K562 (cell line): ENCODE results near the gene DCP1B. TPM values are rescaled to one million over a fixed set of nuclear protein-coding genes. Genes with fewer than 3 reads are reported as not detected.

ENCODE experiments used
- ATAC-seq: fragments of 200-7000 bp; cut with Tn5 transposase; 3 replicates; pipeline ENCODE4 v1.9.1; 2020; ENCODE audit warnings: moderate library complexity
- BruUV-seq: library from RNA; stranded (reverse); fragments of 400-500 nt; replicated peaks from 2 replicates; lab custom pipeline; 2021; lab: Mats Ljungman, UMichigan
- CTCF ChIA-PET: fragments of 300-600 bp; formaldehyde crosslinking; extraction: SDS; loops from one replicate; lab custom pipeline; 2021; ENCODE audit warnings: low intra/inter-chr PET ratio; lab: Yijun Ruan, JAX
- POLR2A ChIA-PET: fragments of 300-600, 350-650 bp; sonication (Branson Sonifier 250); formaldehyde crosslinking; extraction: SDS; loops from one replicate; lab custom pipeline; 2021; ENCODE audit warnings: antibody characterized with exemption, inconsistent platforms; lab: Yijun Ruan, JAX
- DNase-seq, 4 experiments: peaks; one replicate each; pipeline versions ENCODE4 v3.0.0 to v3.0.0-alpha.2; 2011 to 2018; ENCODE audit warnings: low spot score in 3 of 4, mixed read lengths in 3 of 4; ENCODE audit errors: extremely low read depth in 1 of 4
- FAIRE-seq: peaks from 2 replicates; lab custom pipeline; 2011; peaks lifted over from hg19 to GRCh38; lab: Jason Lieb, UNC
- H2AFZ ChIP-seq: 2 replicates; pipeline ENCODE4 v1.6.0; 2011; ENCODE audit warnings: low read depth, low read length, control low read depth, inconsistent platforms
- H3K27ac ChIP-seq: fragments of 200-600 bp; 3 replicates; pipeline ENCODE4 v1.8.0; 2011; ENCODE audit warnings: low read depth, mild to moderate bottlenecking, control low read depth, inconsistent platforms, low read length, moderate library complexity, mixed read lengths; ENCODE audit errors: extremely low read depth
- H3K27me3 ChIP-seq, 2 experiments: fragments of 300-600 bp in 1 of 2; 2 replicates in 1 of 2; 3 replicates in 1 of 2; pipeline versions ENCODE4 v1.6.0 to v1.8.0; 2011; ENCODE audit warnings: inconsistent platforms in 2 of 2, low read length in 2 of 2, mild to moderate bottlenecking in 1 of 2, mixed read lengths in 1 of 2, moderate library complexity in 1 of 2; ENCODE audit not compliant: control insufficient read depth in 2 of 2, insufficient read depth in 2 of 2
- H3K36me3 ChIP-seq: fragments of 300-600 bp; 3 replicates; pipeline ENCODE4 v1.8.0; 2011; ENCODE audit warnings: mild to moderate bottlenecking, low read length, inconsistent platforms; ENCODE audit not compliant: control insufficient read depth, insufficient read depth
- H3K4me1 ChIP-seq, 2 experiments: fragments of 200-600 bp in 1 of 2; replicated peaks in 1 of 2; 2 replicates in 1 of 2; 3 replicates in 1 of 2; pipeline versions ENCODE4 v1.5.1 to v1.8.0; 2011; ENCODE audit warnings: inconsistent platforms in 2 of 2, low read length in 2 of 2, mild to moderate bottlenecking in 1 of 2, mixed read lengths in 1 of 2, moderate library complexity in 1 of 2; ENCODE audit not compliant: control insufficient read depth in 2 of 2, insufficient read depth in 2 of 2
- H3K4me2 ChIP-seq: 2 replicates; pipeline ENCODE4 v1.6.1; 2011; ENCODE audit warnings: low read length, control low read depth, inconsistent platforms, mixed read lengths; ENCODE audit not compliant: insufficient read depth
- H3K4me3 ChIP-seq: fragments of 200-600 bp; sonication (generic), shearing (Covaris generic); 2 replicates; pipeline ENCODE4 v1.5.1; 2016; ENCODE audit warnings: control low read depth, inconsistent platforms
- H3K79me2 ChIP-seq: fragments of 200-600 bp; 3 replicates; pipeline ENCODE4 v1.8.0; 2011; ENCODE audit warnings: low read length, inconsistent platforms; ENCODE audit not compliant: control insufficient read depth, insufficient read depth
- H3K9ac ChIP-seq, 2 experiments: 2 replicates each; pipeline versions ENCODE4 v1.6.0 to v1.6.1; 2011; ENCODE audit warnings: low read depth in 2 of 2, low read length in 2 of 2, control low read depth in 1 of 2, inconsistent platforms in 1 of 2, mild to moderate bottlenecking in 1 of 2, mixed read lengths in 1 of 2; ENCODE audit not compliant: insufficient read depth in 1 of 2
- H3K9me1 ChIP-seq: one replicate; pipeline ENCODE4 v1.6.0; 2011; ENCODE audit warnings: inconsistent platforms, mild to moderate bottlenecking, low read length, moderate library complexity; ENCODE audit not compliant: control insufficient read depth, insufficient read depth
- H3K9me3 ChIP-seq: replicated peaks from 2 replicates; pipeline ENCODE4 v1.5.1; 2011; ENCODE audit warnings: low read depth, low read length, inconsistent platforms; ENCODE audit not compliant: control insufficient read depth, insufficient read depth
- H4K20me1 ChIP-seq: replicated peaks from 2 replicates; pipeline ENCODE4 v1.6.1; 2011; ENCODE audit warnings: low read length, inconsistent platforms, mixed read lengths; ENCODE audit not compliant: control insufficient read depth, insufficient read depth
- BRF2 ChIP-seq: IDR thresholded peaks from 3 replicates; pipeline ENCODE4 v1.6.1; 2011; ENCODE audit warnings: borderline replicate concordance, mild to moderate bottlenecking; ENCODE audit not compliant: insufficient read length, insufficient read depth
- CREB5 ChIP-seq: fragments of 250-450 bp; sonication (Bioruptor Pico); IDR thresholded peaks from 2 replicates; pipeline ENCODE4 v1.5.0; 2020; ENCODE audit warnings: mild to moderate bottlenecking
- ELF4 ChIP-seq: fragments of 450-650 bp; formaldehyde crosslinking; IDR thresholded peaks from 2 replicates; pipeline ENCODE4 v1.4.0; 2022; ENCODE audit warnings: missing genetic modification characterization
- FOXK1 ChIP-seq: sonication (generic); formaldehyde crosslinking; IDR thresholded peaks from 2 replicates; pipeline ENCODE4 v1.8.0; 2022; ENCODE audit warnings: missing genetic modification reagents, mild to moderate bottlenecking, borderline replicate concordance
- NCOA4 ChIP-seq: fragments of 450-650 bp; IDR thresholded peaks from 2 replicates; pipeline ENCODE4 v1.6.1; 2018; ENCODE audit warnings: mild to moderate bottlenecking; ENCODE audit not compliant: partially characterized antibody
- PATZ1 ChIP-seq: fragments of 250-450 bp; sonication (Bioruptor Pico); IDR thresholded peaks from 2 replicates; pipeline ENCODE4 v1.5.0; 2020; ENCODE audit warnings: mild to moderate bottlenecking, borderline replicate concordance
- SMAD1 ChIP-seq: fragments of 150-350 bp; IDR thresholded peaks from 2 replicates; pipeline ENCODE4 v1.6.1; 2014; ENCODE audit warnings: low read length, low read depth; ENCODE audit not compliant: partially characterized antibody
- SP1 ChIP-seq: sonication (generic); formaldehyde crosslinking; IDR thresholded peaks from 2 replicates; pipeline ENCODE4 v1.8.1; 2022; ENCODE audit warnings: mild to moderate bottlenecking, missing genetic modification reagents
- ZBTB12 ChIP-seq: fragments of 250-450 bp; sonication (Bioruptor Pico); IDR thresholded peaks from 2 replicates; pipeline ENCODE4 v1.4.0; 2020
- ZNF124 ChIP-seq: sonication (generic); formaldehyde crosslinking; IDR thresholded peaks from 2 replicates; pipeline ENCODE4 v1.8.1; 2022; ENCODE audit warnings: missing genetic modification reagents
- ZNF717 ChIP-seq: fragments of 250-450 bp; sonication (Bioruptor Pico); IDR thresholded peaks from 2 replicates; pipeline ENCODE4 v1.5.0; 2021
- whole genome bisulfite sequencing: fragments of 100-300 bp; shearing (Covaris generic); methylation state at CpG from one replicate; pipeline ENCODE4 v1.1.6; 2016; ENCODE audit warnings: low coverage, mixed read lengths; ENCODE audit not compliant: insufficient coverage; ENCODE audit errors: missing lambda C conversion rate; 5-methylcytosine and 5-hydroxymethylcytosine counted together
- in situ Hi-C: fragments of 300-500 bp; cut with MboI; formaldehyde crosslinking; loops from 4 replicates; pipeline ENCODE4 v1.15.0; 2018; ENCODE audit warnings: inconsistent platforms, mixed read lengths
- intact Hi-C: fragments of 100-400 bp; cut with micrococcal nuclease; formaldehyde crosslinking; loops from 2 replicates; pipeline ENCODE4 v1.14.2; 2022
- polyA plus RNA-seq, 8 experiments: library from polyadenylated mRNA; depleted of rRNA in 4 of 8; stranded (reverse) in 5 of 8; unstranded in 3 of 8; fragments of >200 nt; fragmentation: Nextera tagmentation in 2 of 8; fragmentation: Illumina TruSeq in 1 of 8; extraction: Ambion mirVana in 2 of 8; extraction: Trizol in 1 of 8; gene quantifications; 2 replicates each; pipeline versions ENCODE4 v1.2.1 to v1.2.3, GENCODE V29; 2011 to 2014; ENCODE audit warnings: inconsistent platforms in 1 of 8, missing spikeins in 1 of 8
- total RNA-seq, 7 experiments: library from RNA; depleted of rRNA in 6 of 7; stranded (reverse); fragments of >200 nt in 6 of 7; fragmentation: Illumina TruSeq in 2 of 7; extraction: Trizol in 2 of 7; gene quantifications; 2 replicates each; pipeline versions ENCODE4 v1.2.1 to v1.2.3, GENCODE V29; 2011 to 2021; ENCODE audit warnings: low replicate concordance in 1 of 7

DCP1B gene
- total and polyA plus RNA-seq, 9 of the 15 experiments (the other 6 are each of a cell fraction or from before 2014, with no cell fraction given), result 0.83 to 7.3 (median 3.4) TPM

GRCh38 chr12:1906579-1906978 lies 97.7 kb downstream of the DCP1B start:
- Histone ChIP-seq H3K4me3 (no peak overlapping the region), H3K4me1 (peaks cover 0 to 8% of the 10 kb centered on the region in 2 experiments; a peak in 2 of 5 replicates), H3K9me1 (no peaks in the 10 kb centered on the region), H2AFZ (no peak overlapping the region), H3K79me2 (no peaks in the 10 kb centered on the region), H3K36me3 (no peaks in the 10 kb centered on the region), H3K9me3 (peaks cover 2% of the 10 kb centered on the region; the same call in 1 of the 2 replicates), H3K27me3 (no peaks in the 10 kb centered on the region), H3K9ac (no peak overlapping the region), H4K20me1 (no peaks in the 10 kb centered on the region), H3K27ac (no peak overlapping the region), H3K4me2 (no peak overlapping the region)
- CTCF ChIA-PET, result no interaction called here
- DNase-seq (no peak), FAIRE-seq (no peak), ATAC-seq (no peak)
- intact Hi-C loops, result no loop called here
- POLR2A ChIA-PET, result interaction anchor here (0.6 to 1.2 kb wide), 2 partner anchors 11 to 89 kb away, joined by 3 to 4 read pairs; no protein-coding TSS in a partner anchor
- TF ChIP-seq FOXK1 (CRISPR knock-in tag) (no peak), PATZ1 (CRISPR knock-in tag) (no peak), CREB5 (CRISPR knock-in tag) (no peak), SP1 (no peak), BRF2 (no peak), ZBTB12 (CRISPR knock-in tag) (no peak), ZNF124 (CRISPR knock-in tag) (no peak), ELF4 (CRISPR knock-in tag) (no peak), ZNF717 (CRISPR knock-in tag) (no peak), NCOA4 (no peak), SMAD1 (no peak)
- in situ Hi-C loops, result no loop called here
- WGBS, result 0% methylated on average over 1 of the region's 3 CpGs
- BruUV-seq, result no TSS peak
